HG03520 (cell line): ENCODE results near the gene IGFLR1.
"Not testable (repeated sequence)": the region's sequence is repeated elsewhere in the genome, so short reads cannot be mapped to it uniquely, and the experiment has no call there.

Experiments
- ATAC-seq: cut with Tn5 transposase; IDR thresholded peaks from one replicate; pipeline ENCODE4 v1.9.1; 2021; ENCODE audit warnings: mild to moderate bottlenecking, moderate library complexity; ENCODE audit not compliant: unreplicated experiment

IGFLR1 gene

GRCh38 chr19:35727053-35727955 lies 14.9 kb downstream of the IGFLR1 start:
- no peak for ATAC-seq

DNA sequence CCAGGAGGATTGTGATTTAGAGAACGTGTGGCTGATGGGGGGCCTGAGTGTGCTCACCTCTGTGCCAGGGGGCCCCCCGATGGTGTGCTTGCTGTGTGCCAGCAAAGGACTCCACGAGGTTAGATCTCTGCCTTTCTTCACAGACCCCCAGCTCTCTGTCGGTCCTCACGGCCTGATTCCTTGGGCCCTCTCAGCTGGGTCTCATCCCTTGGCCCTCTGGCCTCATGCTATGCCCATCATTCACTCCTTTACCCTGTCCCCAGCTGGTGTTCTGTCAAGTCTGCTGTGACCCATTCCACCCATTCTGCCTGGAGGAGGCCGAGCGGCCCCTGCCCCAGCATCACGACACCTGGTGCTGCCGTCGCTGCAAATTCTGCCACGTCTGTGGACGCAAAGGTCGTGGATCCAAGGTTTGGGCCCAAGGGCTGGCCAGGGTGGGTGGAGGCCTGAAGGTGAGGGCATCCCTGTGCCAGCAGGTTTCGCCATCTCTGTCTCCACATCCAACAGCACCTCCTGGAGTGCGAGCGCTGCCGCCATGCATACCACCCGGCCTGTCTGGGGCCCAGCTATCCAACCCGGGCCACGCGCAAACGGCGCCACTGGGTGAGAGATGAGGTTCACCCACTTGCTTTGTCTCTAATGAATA lies 16.9 kb downstream of the IGFLR1 start:
- no peak for ATAC-seq

GRCh38 chr19:35724560-35724959 lies 17.7 kb downstream of the IGFLR1 start:
- no peak for ATAC-seq

DNA sequence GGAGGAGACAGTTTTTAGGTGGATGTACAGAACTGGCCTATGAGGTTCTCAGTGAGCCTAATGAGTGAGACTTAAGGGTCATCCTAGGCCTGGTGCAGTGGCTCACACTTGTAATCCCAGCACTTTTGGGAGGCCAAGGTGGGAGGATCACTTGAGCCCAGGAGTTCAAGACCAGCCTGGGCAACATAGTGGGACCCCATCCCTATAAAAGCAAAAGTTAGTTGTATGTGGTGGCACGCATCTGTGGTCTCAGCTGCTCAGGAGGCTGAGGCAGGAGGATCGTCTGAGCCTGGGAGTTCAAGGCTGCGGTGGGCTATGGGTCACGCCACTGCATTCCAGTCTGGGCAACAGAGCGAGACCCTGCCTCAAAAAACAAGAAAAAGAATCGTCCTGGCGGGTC lies 18.1 kb downstream of the IGFLR1 start:
- not testable (repeated sequence) for ATAC-seq

DNA sequence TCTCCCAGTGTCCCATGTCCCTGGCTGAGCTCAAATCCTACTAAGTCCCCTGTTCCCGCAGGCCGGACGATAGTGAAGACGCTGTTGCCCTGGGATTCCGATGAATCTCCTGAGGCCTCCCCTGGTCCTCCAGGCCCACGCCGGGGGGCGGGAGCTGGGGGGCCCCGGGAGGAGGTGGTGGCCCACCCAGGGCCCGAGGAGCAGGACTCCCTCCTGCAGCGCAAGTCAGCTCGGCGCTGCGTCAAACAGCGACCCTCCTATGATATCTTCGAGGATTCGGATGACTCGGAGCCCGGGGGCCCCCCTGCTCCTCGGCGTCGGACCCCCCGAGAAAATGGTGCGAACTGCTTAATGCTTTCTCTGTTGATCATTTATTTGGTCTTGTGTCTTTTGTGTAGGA lies 18.6 kb downstream of the IGFLR1 start:
- no peak for ATAC-seq

DNA sequence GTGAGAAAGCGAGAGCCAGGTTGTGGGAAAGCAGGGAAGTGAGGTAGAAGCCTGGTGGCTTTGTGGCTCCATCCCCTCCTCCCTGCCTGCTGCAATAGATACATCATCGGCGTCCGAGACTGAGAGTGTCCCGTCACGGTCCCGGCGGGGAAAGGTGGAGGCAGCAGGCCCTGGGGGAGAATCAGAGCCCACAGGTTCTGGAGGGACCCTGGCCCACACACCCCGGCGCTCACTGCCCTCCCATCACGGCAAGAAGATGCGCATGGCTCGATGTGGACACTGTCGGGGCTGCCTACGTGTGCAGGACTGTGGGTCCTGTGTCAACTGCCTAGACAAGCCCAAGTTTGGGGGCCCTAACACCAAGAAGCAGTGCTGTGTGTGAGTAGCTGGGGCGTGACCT lies 19.4 kb downstream of the IGFLR1 start:
- no peak for ATAC-seq

- ATAC-seq, result no peak
Measured at GRCh38 chr19:35722461-35722860, 19.8 kb downstream of the IGFLR1 start.

DNA sequence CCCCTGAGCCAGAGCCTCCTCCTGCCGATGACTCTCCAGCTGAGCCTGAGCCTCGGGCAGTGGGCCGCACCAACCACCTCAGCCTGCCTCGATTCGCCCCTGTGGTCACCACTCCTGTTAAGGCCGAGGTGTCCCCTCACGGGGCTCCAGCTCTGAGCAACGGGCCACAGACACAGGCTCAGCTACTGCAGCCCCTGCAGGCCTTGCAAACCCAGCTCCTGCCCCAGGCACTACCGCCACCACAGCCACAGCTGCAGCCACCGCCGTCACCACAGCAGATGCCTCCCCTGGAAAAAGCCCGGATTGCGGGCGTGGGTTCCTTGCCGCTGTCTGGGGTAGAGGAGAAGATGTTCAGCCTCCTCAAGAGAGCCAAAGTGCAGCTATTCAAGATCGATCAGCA lies 20.9 kb downstream of the IGFLR1 start:
- ATAC-seq, result no peak

DNA sequence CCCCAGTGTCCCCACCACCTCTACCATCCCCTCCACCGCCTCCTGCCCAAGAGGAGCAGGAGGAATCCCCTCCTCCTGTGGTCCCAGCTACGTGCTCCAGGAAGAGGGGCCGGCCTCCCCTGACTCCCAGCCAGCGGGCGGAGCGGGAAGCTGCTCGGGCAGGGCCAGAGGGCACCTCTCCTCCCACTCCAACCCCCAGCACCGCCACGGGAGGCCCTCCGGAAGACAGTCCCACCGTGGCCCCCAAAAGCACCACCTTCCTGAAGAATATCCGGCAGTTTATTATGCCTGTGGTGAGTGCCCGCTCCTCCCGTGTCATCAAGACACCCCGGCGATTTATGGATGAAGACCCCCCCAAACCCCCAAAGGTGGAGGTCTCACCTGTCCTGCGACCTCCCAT lies 21.6 kb downstream of the IGFLR1 start:
- ATAC-seq, result no peak

DNA sequence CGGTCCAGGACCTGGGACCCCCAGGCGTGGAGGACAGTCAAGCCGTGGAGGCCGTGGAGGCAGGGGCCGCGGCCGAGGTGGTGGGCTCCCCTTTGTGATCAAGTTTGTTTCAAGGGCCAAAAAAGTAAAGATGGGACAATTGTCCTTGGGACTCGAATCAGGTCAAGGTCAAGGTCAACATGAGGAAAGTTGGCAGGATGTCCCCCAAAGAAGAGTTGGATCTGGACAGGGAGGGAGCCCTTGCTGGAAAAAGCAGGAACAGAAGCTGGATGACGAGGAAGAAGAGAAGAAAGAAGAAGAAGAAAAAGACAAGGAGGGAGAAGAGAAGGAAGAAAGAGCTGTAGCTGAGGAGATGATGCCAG lies 22.1 kb downstream of the IGFLR1 start:
- no peak for ATAC-seq

DNA sequence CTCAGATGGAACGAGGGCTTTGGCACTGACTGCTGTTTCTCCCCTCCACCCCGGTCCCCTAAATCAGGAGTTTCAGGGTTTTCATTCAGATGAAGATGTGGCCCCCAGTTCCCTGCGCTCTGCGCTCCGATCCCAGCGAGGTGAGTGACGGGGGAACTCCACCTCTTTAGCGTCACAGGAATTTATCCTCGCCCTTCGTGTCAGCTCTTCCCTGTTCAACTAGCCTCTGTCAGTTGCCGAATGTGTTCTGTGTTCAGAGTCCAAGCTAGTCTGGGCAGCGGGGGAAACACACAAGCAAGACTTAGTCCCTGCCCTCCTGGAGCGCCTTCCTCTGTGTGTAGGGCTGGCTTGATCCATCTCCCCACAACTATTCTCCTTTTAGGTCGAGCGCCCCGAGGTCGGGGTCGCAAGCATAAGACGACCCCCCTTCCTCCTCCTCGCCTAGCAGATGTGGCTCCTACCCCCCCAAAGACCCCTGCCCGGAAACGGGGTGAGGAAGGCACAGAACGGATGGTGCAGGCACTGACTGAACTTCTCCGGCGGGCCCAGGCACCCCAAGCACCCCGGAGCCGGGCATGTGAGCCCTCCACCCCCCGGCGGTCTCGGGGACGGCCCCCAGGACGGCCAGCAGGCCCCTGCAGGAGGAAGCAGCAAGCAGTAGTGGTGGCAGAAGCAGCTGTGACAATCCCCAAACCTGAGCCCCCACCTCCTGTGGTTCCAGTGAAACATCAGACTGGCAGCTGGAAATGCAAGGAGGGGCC lies 22.7 kb downstream of the IGFLR1 start:
- ATAC-seq, result no peak

GRCh38 chr19:35718345-35719041 lies 23.8 kb downstream of the IGFLR1 start:
- ATAC-seq, result peak; percentile 1

DNA sequence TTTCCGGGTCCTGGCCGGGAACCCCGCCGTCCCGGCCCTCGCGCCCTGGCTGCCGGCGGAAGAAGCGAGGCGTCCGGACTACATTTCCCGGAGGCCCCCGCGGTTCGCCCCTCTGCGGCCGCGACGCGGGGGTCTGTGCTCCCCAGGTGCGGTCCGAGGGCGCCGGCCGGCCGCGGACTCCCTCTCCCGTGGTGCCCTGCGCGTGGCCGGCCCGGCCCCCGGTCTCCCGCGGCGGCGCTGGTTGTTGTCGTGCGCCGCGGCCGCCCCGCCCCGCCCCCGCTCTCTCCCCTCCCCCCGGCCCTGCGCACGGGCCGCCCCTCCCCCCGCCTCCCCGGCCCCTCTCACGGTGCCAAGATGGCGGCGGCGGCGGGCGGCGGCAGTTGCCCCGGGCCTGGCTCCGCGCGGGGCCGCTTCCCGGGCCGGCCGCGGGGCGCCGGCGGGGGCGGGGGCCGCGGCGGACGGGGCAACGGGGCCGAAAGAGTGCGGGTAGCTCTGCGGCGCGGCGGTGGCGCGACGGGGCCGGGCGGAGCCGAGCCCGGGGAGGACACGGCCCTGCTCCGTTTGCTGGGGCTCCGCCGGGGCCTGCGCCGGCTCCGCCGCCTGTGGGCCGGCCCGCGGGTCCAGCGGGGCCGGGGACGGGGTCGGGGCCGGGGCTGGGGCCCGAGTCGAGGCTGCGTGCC lies 24.4 kb downstream of the IGFLR1 start, which contains the start of gene KMT2B:
TSS of gene KMT2B (plus strand) at position 339 of the 680 bp plus-strand sequence. CDS start at position 355, 16 bp downstream.
- ATAC-seq, result peak; percentile 5

DNA sequence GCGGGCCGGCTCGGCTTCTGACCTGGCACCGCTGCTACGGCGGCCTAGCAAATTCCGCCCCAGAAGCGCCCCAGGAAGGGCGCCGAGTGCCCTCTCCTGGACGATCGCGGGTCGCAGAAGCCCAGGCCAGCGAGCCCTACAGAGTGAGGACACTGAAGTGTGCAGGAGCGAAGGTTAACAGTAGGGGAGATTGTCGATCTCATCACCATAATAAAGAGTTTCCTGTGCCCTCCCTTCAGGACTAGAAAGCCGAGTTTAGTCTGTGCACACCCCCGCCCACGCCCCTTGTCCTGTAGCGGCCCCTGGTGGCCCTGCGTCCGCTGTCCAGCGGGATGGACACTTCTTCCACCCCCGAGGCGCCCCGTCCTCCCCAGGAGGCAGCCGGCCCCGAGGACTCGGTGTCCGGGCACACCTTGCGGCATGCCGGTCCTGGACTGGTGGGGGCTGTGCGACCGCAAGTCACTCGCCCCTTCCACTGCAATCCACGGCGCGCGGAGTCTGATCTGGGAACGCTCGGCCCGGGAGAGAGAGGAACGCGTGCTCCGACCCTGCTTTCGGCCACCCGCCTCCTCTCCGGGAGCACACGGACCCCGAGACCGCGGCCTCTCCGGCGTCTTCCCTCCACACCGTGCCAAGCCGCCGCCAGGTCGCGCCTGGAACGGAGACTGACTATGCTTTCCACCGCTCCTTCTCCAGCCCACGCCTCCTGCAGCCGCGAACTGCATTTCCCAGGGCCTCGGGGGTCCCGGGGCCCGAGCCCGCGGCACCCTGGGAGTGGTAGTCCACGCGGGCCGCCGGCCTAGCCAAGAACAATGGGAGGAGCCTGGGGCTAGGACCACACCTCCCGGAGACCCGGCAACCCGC lies 25.2 kb downstream of the IGFLR1 start:
- ATAC-seq, result peak; percentile 55

- no peak for ATAC-seq
Measured at GRCh38 chr19:35715981-35716800, 26.1 kb downstream of the IGFLR1 start.

DNA sequence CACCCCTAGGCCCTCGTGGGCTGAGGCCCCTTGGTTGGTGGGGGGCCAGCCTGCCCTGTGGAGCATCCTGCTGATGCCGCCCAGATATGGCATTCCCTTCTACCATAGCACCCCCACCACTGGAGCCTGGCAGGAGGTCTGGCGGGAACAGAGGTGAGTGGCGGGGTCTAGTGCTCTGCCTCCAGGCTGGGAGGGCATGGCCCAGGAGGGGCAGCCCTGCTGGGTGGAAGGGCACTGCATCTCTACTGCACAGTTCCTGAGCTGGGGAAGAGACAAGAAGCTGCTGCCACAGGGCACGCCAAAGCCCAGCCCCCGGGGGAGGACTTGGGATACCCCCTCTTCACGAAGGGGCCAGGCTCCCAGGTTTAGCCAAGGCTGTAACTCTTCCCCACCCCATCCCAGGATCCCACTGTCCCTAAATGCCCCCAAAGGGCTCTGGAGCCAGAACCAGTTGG lies 26.9 kb downstream of the IGFLR1 start:
- no peak for ATAC-seq

DNA sequence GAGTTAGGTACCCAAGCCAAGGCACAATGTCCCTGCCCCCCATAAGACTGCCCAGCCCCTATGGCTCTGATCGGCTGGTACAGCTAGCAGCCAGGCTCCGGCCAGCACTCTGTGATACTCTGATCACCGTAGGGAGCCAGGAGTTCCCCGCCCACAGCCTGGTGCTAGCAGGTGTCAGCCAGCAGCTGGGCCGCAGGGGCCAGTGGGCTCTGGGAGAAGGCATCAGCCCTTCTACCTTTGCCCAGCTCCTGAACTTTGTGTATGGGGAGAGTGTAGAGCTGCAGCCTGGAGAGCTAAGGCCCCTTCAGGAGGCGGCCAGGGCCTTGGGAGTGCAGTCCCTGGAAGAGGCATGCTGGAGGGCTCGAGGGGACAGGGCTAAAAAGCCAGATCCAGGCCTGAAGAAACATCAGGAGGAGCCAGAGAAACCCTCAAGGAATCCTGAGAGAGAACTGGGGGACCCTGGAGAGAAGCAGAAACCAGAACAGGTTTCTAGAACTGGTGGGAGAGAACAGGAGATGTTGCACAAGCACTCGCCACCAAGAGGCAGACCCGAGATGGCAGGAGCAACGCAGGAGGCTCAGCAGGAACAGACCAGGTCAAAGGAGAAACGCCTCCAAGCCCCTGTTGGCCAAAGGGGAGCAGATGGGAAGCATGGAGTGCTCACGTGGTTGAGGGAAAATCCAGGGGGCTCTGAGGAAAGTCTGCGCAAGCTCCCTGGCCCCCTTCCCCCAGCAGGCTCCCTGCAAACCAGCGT lies 27.5 kb downstream of the IGFLR1 start:
- no peak for ATAC-seq
